ENCODE results near the gene TMX1.

DNA sequence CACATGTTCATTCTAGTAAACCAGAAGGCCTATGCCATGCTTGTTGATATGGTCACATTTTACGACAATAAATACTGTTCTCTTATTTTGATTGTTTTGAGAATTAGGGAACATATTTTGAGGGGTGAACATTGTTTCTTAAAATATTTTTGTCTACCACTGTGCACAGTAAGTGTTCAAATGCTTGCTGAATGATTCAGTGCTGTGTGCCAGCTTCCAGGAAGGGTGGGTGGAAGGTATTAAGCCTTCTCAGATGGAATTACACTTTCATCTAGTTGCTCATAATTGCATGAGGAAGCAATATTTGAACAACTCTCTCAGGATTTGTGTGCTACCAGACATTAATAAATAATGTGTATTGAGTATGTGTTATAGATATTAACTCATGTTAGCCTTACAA, 15.5 kb upstream of the TMX1 start:
- TF ChIP-seq, protein P1, sequence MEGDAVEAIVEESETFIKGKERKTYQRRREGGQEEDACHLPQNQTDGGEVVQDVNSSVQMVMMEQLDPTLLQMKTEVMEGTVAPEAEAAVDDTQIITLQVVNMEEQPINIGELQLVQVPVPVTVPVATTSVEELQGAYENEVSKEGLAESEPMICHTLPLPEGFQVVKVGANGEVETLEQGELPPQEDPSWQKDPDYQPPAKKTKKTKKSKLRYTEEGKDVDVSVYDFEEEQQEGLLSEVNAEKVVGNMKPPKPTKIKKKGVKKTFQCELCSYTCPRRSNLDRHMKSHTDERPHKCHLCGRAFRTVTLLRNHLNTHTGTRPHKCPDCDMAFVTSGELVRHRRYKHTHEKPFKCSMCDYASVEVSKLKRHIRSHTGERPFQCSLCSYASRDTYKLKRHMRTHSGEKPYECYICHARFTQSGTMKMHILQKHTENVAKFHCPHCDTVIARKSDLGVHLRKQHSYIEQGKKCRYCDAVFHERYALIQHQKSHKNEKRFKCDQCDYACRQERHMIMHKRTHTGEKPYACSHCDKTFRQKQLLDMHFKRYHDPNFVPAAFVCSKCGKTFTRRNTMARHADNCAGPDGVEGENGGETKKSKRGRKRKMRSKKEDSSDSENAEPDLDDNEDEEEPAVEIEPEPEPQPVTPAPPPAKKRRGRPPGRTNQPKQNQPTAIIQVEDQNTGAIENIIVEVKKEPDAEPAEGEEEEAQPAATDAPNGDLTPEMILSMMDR (IDR thresholded peaks at IDR 0.05) = no peak
- no peak for TF ChIP-seq POLR2A (IDR thresholded peaks at IDR 0.05)

Data from esophagus squamous epithelium (tissue), 4 donors.